Activated B cell treated with CpG ODN at 0.5 μM for 24 hours (primary cell): ENCODE results near the gene ELP2. TPM values are rescaled to one million over a fixed set of nuclear protein-coding genes. Genes with fewer than 3 reads are reported as not detected.
"Not testable (repeated sequence)": the region's sequence is repeated elsewhere in the genome, so short reads cannot be mapped to it uniquely, and the experiment has no call there.

Source experiments
- ATAC-seq: fragments of 200-7000 bp; cut with Tn5 transposase; one replicate; pipeline ENCODE4 v1.10.0; 2021; ENCODE audit warnings: low read depth, mild to moderate bottlenecking, moderate library complexity
- CTCF ChIA-PET: fragments of 350-600 bp; sonication (Branson Sonifier 250); formaldehyde crosslinking; loops from one replicate; lab custom pipeline; 2021; ENCODE audit warnings: antibody characterized with exemption; lab: Charles Lee
- POLR2A ChIA-PET: fragments of 350-600 bp; sonication (Branson Sonifier 250); formaldehyde crosslinking; loops from one replicate; lab custom pipeline; 2021; ENCODE audit warnings: antibody characterized with exemption; lab: Charles Lee
- DNase-seq: peaks from one replicate; pipeline ENCODE4 v3.0.0; 2022
- H3K27ac Mint-ChIP-seq: one replicate; pipeline ENCODE4 v1.8.0; 2020; ENCODE audit warnings: mixed read lengths
- H3K27me3 Mint-ChIP-seq: one replicate; pipeline ENCODE4 v1.8.0; 2021; ENCODE audit warnings: mixed read lengths
- H3K36me3 Mint-ChIP-seq: one replicate; pipeline ENCODE4 v1.8.0; 2021; ENCODE audit warnings: low read depth, mixed read lengths
- H3K4me1 Mint-ChIP-seq: one replicate; pipeline ENCODE4 v1.8.0; 2021; ENCODE audit warnings: mixed read lengths
- H3K4me3 Mint-ChIP-seq: one replicate; pipeline ENCODE4 v1.8.0; 2020; ENCODE audit warnings: mild to moderate bottlenecking, mixed read lengths
- H3K9me3 Mint-ChIP-seq: one replicate; pipeline ENCODE4 v1.8.0; 2020; ENCODE audit warnings: mixed read lengths
- intact Hi-C: fragments of 100-400 bp; cut with micrococcal nuclease; formaldehyde crosslinking; loops from one replicate; pipeline ENCODE4 v1.15.1; 2024
- total RNA-seq: library from RNA; stranded (reverse); gene quantifications from 2 replicates; pipeline ENCODE4 v1.2.3, GENCODE V29; 2022
- TF ChIP-seq, protein P1 (sequence below): fragments of 200-600 bp; IDR thresholded peaks from one replicate; pipeline ENCODE4 v1.8.0; 2022; ENCODE audit warnings: antibody characterized with exemption, mild to moderate bottlenecking

Gene ELP2
- total RNA-seq, 1 donor from 2014 or later = 124 TPM

DNA sequence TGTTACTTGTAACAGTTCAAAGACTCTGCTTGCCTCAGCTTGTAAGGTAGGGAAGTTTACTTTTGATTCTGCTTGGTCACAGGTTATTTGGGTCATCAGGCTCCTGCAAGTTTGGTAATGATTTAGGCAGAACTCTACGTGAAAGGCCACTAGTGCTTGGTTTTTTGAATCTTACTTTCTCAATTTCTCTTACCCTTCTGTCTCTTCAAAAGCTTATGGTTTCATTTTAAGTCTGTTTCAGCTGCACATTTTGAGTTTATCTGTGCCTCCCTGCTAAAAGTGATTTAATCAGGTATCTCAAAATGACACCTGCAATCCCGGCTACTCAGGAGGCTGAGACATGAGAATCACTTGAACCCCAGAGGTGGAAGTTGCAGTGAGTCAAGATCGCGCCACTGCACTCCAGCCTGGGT lies 31.3 kb downstream of the ELP2 start:
- intact Hi-C loops = no loop called here
- TF ChIP-seq, protein P1, sequence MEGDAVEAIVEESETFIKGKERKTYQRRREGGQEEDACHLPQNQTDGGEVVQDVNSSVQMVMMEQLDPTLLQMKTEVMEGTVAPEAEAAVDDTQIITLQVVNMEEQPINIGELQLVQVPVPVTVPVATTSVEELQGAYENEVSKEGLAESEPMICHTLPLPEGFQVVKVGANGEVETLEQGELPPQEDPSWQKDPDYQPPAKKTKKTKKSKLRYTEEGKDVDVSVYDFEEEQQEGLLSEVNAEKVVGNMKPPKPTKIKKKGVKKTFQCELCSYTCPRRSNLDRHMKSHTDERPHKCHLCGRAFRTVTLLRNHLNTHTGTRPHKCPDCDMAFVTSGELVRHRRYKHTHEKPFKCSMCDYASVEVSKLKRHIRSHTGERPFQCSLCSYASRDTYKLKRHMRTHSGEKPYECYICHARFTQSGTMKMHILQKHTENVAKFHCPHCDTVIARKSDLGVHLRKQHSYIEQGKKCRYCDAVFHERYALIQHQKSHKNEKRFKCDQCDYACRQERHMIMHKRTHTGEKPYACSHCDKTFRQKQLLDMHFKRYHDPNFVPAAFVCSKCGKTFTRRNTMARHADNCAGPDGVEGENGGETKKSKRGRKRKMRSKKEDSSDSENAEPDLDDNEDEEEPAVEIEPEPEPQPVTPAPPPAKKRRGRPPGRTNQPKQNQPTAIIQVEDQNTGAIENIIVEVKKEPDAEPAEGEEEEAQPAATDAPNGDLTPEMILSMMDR = no peak
- H3K9me3 Mint-ChIP-seq = no peaks in the 10 kb centered on the region
- peaks cover 19% of the 10 kb centered on the region for H3K4me1 Mint-ChIP-seq
- no peak for DNase-seq
- no peak for ATAC-seq
- CTCF ChIA-PET = no interaction called here
- peaks cover 91% of the 10 kb centered on the region for H3K36me3 Mint-ChIP-seq
- H3K27ac Mint-ChIP-seq = peak overlapping the region; percentile 35
- POLR2A ChIA-PET = no interaction called here
- no peaks in the 10 kb centered on the region for H3K27me3 Mint-ChIP-seq
- H3K4me3 Mint-ChIP-seq = no peak overlapping the region

DNA sequence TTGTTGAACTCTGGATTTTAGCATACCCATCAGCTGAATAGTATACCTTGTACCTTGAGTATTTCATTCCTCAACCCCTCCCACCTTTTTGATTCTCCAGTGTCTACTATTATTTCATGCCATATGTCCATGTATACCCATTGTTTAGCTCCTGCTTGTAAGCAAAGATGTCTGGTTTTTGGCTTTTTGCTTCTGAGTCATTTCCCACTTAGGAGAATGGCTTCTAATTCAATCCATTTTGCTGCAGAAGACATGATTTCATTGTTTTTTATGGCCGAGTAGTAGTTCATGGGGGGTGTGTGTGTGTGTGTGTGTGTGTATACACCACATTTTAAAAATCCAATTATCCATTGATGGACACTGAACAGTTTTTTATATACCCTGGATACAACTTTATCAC lies 33.3 kb downstream of the ELP2 start:
- TF ChIP-seq, protein P1 = no peak
- intact Hi-C loops = no loop called here
- no peak for ATAC-seq
- no peaks in the 10 kb centered on the region for H3K9me3 Mint-ChIP-seq
- DNase-seq = no peak
- peaks cover 86% of the 10 kb centered on the region for H3K36me3 Mint-ChIP-seq
- H3K4me1 Mint-ChIP-seq = peaks cover 10% of the 10 kb centered on the region
- ChIA-PET CTCF (no interaction called here), POLR2A (no interaction called here)
- no peak overlapping the region for H3K4me3 Mint-ChIP-seq
- H3K27ac Mint-ChIP-seq = no peak overlapping the region
- H3K27me3 Mint-ChIP-seq = no peaks in the 10 kb centered on the region

DNA sequence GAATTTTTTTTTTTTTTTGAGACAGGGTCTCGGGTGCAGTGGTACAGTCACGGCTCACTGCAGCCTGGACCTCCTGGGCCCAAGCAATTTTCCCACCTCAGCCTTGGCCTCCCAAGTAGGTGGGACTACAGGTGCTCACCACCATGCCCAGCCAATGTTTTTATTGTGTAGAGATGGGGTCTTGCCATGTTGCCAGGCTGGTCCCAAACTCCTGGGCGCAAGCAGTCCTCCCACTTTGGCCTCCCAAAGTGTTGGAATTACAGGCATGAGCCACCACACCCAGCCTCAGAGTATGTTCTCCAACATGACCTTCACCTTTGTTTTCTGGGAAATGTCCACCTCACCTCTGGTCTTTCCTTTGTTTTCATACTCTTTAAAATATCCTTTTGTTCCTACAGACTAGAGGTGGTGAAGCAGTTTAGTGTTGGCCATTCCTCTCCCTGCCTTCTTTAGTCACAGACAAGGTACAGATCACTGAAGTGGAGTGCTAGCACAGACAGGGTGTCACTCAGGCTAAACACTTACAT lies 38.1 kb downstream of the ELP2 start:
- no peak overlapping the region for H3K27ac Mint-ChIP-seq
- no peaks in the 10 kb centered on the region for H3K9me3 Mint-ChIP-seq
- ChIA-PET CTCF (no interaction called here), POLR2A (no interaction called here)
- H3K27me3 Mint-ChIP-seq = no peaks in the 10 kb centered on the region
- intact Hi-C loops = no loop called here
- H3K36me3 Mint-ChIP-seq = peaks cover 83% of the 10 kb centered on the region
- no peaks in the 10 kb centered on the region for H3K4me1 Mint-ChIP-seq
- no peak for ATAC-seq
- H3K4me3 Mint-ChIP-seq = no peak overlapping the region
- no peak for DNase-seq
- TF ChIP-seq, protein P1 = no peak

DNA sequence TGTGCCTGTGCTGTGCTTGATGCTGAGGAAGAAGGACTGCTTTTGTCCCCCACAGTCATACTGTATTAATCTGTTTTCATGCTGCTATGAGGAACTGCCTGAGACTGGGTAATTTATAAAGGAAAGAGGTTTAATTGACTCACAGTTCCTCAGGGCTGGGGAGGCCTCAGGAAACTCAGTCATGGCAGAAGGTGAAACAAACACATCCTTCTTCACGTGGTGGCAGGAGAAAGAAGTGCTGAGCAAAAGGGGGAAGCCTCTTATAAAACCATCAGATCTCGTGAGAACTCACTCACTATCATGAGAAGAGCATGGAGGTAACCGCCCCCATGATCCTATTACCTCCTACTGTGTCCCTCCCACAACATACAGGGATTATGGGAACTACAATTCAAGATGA lies 38.6 kb downstream of the ELP2 start:
- DNase-seq, intact Hi-C loops, H3K4me3 Mint-ChIP-seq, H3K4me1 Mint-ChIP-seq, H3K9me3 Mint-ChIP-seq, POLR2A ChIA-PET, ATAC-seq, CTCF ChIA-PET, H3K27me3 Mint-ChIP-seq: not testable (repeated sequence)
- peak overlapping the region; percentile 53 for H3K27ac Mint-ChIP-seq
- H3K36me3 Mint-ChIP-seq = peaks cover 82% of the 10 kb centered on the region

DNA sequence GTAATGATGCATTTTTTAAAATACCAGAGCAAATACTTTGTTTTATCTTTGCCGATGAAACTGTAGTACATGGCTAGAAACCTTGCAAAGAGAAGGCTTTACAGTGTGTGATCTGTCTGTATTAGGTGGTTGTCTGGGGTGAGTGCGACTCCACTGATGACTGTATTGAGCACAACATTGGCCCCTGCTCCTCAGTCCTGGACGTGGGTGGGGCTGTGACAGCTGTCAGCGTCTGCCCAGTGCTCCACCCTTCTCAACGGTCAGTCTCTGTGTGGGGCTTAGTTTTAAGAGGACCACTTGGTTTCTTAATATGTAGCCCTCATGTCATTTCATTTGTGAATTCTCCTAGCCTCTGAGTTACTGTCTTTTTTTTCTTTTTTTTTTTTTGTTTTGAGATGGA lies 40.2 kb downstream of the ELP2 start:
- H3K27me3 Mint-ChIP-seq = no peaks in the 10 kb centered on the region
- no peak for DNase-seq
- CTCF ChIA-PET = no interaction called here
- no peaks in the 10 kb centered on the region for H3K4me1 Mint-ChIP-seq
- POLR2A ChIA-PET = no interaction called here
- H3K4me3 Mint-ChIP-seq = no peak overlapping the region
- no peak overlapping the region for H3K27ac Mint-ChIP-seq
- peaks cover 82% of the 10 kb centered on the region for H3K36me3 Mint-ChIP-seq
- intact Hi-C loops = no loop called here
- no peak for ATAC-seq
- TF ChIP-seq, protein P1 = no peak
- H3K9me3 Mint-ChIP-seq = no peaks in the 10 kb centered on the region

DNA sequence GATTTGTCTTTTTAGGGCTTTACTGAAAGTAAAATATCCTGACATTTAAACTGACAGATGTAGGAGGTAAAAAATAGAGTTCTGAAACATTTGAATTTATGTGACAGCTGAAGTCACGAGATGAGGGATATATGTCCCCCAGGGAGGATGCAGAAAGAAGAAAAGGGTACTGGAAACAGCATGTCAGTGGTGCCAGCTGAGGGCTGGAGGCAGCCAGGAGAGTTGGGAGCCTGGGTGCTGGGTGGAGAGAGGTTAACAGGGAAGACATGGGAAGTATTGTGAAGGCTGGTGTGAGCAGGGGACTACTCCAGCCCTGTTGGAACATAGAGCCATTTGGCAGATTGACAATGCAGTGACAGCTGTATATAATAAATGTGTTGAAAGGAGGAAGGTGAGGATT lies 45.8 kb downstream of the ELP2 start:
- ChIA-PET POLR2A (no interaction called here), CTCF (no interaction called here)
- no peak overlapping the region for H3K27ac Mint-ChIP-seq
- ATAC-seq (no peak), DNase-seq (no peak)
- intact Hi-C loops = no loop called here
- H3K4me1 Mint-ChIP-seq = peaks cover 16% of the 10 kb centered on the region
- H3K36me3 Mint-ChIP-seq = peaks cover 73% of the 10 kb centered on the region
- H3K27me3 Mint-ChIP-seq = no peaks in the 10 kb centered on the region
- H3K9me3 Mint-ChIP-seq = no peaks in the 10 kb centered on the region
- TF ChIP-seq, protein P1 = no peak
- H3K4me3 Mint-ChIP-seq = no peak overlapping the region
